ENCODE data around the gene KRT80.
"Not testable (repeated sequence)": the region's sequence is repeated elsewhere in the genome, so short reads cannot be mapped to it uniquely, and the experiment has no call there.

KRT80 gene

GRCh38 chr12:52191841-52192791 is at the start of gene KRT80:
KRT80 (minus strand) TSS chr12:52192014; CDS start chr12:52191902, 112 bp downstream.
- peak; percentile 13 for DNase-seq

- no peak for DNase-seq
Measured at GRCh38 chr12:52241205-52241842, 49.5 kb upstream of the KRT80 start.

DNA sequence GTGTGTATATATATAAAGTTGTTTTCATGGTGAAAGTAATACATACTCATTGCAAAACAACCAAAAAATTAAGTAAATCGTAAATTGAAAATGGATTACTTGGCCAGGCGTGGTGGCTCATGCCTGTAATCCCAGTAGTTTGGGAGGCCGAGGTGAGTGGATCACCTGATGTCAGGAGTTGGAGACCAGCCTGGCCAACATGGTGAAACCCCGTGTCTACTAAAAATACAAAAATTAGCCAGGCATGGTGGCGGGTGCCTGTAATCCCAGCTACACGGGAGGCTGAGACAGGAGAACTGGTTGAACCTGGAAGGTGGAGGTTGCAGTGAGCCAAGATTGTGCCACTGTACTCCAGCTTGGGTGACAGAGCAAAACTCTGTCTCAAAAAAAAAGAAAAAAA is 48.4 kb upstream of the KRT80 start:
- DNase-seq = not testable (repeated sequence)

DNA sequence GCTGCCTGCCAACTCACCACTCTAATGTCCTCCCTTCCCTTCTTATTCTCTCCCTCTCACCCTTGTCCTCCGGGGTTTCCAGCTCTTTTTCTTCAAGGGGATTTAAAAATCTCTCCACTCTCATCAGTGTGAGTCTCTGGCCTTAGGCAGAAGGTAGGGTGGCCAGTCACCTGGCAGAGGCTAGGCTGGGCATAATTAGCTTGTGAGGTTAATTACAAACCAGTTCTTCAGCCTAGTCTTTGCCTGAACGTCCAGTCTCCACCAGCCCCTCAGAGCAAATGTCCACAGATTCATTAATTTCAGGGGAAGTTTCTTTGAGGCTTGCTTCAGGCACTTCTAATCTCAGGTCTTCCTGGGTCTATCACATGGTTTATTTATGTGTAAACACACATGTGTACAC is 48.0 kb upstream of the KRT80 start:
- DNase-seq = no peak

DNA sequence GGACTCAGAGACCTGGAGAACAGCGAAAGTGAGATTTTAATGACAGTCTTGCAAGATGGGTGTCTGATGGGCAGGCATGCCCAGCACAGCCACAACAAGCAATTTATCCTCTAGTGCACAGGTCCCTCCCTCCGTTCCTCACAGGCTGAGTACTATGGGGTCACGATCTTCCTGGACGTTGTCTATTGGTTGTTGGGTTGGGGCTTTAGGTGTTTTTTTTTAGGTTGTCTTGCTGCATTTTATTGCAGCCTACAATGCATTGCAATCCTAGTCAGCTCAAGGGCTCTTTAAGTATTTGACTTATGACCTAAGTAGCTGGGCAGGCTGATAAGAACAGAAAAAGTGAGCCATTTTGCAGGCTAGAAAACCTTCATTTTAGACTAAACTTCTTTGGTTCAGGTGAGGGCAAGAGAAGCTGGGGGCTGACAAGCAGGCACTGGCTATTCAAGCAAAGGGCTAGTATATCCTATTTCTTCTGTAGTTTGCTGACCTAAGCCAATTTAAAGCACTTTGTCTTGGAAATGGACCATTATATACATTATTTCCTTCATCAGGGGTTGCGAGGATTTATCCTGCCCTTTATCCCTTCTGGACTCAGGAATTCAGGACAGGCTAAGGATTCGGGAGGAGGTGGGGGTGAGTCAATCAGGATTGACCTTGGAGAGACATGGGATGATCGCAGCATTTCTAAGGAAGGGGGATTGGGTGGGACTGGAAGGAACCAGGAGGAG is 47.3 kb upstream of the KRT80 start:
- DNase-seq = no peak

GRCh38 chr12:52238207-52238840 is 46.5 kb upstream of the KRT80 start:
- no peak for DNase-seq

- DNase-seq = no peak
Measured at GRCh38 chr12:52236386-52237050, 44.7 kb upstream of the KRT80 start.

DNA sequence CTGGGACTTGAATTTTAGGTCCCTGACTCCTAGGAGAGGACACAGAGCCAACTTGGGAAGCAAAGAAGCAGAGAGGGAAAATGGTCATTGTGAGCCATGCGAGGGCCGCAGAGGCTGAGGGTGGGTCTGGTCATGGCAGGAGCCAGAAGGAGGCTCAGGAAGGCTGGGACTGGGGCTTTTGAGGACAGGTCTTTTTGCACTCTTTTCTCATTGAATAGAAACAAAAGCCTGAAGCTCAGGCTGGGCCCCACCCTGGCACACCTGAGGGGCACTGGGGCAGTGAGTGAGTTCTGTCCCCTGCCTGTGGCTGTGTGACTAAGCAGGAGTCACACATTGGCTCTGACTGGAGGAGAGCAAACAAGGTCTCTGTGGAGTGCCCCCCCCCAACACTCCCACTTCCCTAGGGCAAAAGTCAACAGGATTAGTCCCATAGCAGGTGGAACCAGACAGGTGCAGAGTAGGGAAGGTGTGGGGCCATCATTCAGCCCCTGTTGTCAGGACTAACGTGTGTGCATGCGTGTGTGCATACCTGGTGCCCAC is 44.1 kb upstream of the KRT80 start:
- no peak for DNase-seq

DNA sequence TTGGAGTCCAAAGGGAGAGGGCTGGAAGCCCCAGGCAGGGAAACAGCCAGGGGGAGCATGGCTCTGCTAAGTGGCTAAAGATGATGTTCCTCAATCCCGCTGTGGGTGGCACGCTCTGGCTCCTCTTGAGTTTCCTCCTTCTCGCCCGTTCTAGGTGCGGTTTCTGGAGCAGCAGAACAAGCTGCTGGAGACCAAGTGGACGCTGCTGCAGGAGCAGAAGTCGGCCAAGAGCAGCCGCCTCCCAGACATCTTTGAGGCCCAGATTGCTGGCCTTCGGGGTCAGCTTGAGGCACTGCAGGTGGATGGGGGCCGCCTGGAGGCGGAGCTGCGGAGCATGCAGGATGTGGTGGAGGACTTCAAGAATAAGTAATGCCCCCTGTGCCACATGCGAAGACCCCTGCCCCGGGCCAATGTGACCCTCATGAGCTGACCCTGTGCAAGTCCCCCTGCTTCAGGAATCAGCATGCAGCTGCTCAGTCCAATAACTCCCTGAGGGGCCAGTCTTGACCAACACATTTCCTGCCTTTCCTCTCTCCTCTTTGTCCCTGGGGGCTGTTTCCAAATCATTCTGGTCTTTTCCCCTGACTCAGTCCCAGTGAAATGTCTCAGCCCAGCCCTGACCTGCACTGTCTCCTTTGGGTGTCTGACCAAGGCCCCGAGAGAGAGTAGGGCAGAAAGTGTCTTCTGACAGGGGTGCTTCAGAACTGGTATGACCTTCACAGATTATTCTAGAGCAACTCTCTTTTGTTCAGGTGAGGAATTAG is 43.4 kb upstream of the KRT80 start:
- DNase-seq = no peak

DNA sequence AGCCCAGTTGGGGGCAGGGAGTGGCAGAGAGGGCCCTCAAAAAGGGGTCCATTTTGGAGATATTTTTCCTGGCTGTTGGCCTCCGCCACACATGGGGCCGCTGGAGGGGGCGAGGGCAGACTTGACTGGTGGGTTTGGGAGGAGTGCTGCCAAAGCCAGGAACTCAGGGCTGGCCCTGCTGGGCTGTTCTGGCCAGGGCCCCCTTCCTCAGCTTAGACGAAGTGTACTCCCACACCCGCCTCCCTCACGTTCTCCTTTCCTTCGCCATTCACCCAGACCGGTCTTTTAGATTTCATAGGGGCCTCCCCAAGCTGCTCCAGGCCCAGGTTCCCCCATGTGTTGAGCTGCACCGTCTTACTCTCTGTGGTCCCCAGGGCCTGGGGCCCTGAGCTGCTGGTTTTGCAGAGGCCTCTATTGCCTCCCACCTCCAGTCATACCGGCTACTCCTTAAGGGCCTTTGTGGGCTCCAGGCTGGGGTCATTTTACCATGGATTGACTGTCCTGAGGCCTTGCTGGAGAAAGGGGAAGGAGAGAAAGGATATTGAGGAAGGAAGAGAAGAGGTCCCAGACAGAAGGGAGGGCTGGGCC is 42.5 kb upstream of the KRT80 start:
- no peak for DNase-seq

DNA sequence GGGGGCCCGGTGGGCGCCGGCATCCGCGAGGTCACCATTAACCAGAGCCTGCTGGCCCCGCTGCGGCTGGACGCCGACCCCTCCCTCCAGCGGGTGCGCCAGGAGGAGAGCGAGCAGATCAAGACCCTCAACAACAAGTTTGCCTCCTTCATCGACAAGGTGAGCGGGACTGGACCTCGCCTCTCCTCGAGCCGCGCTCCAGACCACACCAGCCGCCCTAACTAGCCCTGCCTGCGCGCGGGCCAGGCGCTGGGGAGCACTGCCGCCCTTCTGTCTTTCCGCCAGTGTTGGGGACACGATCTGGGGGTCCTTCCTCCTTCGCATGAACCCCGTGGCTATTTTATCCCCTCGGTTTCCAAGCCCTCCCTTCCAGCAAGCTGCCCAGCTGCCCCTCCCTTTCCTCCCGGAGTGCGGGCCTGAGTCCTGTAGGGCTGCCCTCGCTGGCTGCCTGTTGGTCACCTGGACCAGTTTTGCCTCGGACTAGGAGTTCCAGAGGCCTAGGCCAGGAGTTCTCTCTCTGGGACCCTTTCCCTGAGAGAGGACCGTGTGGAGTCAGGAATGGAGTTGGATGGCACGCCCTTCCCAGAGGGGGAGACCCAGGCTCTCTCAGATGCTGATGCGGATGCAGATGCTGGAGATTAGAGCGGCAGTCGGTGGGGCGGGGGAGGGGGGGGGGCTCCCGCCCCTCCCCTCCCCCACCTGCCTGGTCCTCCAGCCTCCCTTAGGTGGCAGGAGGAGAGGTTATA is 41.8 kb upstream of the KRT80 start:
- no peak for DNase-seq

DNA sequence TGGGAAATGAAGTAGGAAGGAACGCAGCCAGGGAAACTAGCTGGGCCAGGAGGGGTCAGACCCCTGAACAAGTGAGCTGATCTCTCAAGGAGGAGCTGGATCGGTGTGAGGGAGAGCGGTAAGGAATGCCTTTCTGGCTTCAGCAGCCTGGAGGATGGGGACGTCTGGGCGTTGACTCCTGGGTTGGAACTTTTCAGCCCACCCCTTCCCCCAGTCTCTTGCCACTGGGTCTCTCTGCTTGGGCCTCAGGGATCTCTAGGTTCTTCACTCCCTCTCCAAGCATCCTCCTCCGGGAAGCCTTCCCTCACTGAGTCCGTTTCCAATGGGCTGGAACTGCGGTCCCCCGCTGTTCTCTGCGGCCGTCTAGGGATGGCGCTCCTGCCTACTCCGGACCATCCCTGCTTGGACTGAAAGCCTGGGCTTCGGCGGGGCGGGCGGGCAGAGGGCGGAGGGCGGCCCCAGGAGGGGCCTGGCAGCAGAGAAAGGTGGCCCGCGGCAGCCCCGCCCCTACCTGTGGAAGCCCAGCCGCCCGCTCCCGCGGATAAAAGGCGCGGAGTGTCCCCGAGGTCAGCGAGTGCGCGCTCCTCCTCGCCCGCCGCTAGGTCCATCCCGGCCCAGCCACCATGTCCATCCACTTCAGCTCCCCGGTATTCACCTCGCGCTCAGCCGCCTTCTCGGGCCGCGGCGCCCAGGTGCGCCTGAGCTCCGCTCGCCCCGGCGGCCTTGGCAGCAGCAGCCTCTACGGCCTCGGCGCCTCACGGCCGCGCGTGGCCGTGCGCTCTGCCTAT is 41.1 kb upstream of the KRT80 start, which contains the start of gene KRT7:
Gene KRT7, plus strand, starts transcription at position 570 of the 788 bp plus-strand sequence. Its CDS starts 54 bp downstream, at position 624.
- DNase-seq = no peak

DNA sequence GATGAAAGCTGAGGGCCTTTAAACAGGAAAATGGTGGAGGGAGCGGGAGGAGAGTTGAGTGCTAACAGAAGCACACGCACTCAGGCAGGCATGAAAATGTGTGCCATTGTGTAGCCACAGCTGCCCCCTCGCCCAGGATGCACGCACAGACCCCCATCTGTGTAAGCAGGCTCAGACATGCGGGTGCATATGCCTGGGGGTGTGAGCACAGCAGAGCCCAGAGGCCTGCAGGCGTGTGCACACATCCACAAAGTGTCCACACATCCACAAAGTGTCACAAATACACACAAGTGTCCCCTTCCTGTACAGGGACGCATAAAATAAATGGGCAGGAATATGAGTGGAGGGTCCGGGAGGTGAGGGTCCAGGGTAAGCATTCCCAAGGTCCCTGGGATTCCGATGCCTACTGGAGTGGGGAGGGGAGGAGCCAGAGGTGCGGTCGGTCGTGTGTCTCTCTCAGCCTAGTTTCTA is 40.4 kb upstream of the KRT80 start:
- no peak for DNase-seq

- no peak for DNase-seq
Measured at GRCh38 chr12:52231305-52232202, 39.7 kb upstream of the KRT80 start.

- no peak for DNase-seq
Measured at GRCh38 chr12:52230364-52231281, 38.8 kb upstream of the KRT80 start.

DNA sequence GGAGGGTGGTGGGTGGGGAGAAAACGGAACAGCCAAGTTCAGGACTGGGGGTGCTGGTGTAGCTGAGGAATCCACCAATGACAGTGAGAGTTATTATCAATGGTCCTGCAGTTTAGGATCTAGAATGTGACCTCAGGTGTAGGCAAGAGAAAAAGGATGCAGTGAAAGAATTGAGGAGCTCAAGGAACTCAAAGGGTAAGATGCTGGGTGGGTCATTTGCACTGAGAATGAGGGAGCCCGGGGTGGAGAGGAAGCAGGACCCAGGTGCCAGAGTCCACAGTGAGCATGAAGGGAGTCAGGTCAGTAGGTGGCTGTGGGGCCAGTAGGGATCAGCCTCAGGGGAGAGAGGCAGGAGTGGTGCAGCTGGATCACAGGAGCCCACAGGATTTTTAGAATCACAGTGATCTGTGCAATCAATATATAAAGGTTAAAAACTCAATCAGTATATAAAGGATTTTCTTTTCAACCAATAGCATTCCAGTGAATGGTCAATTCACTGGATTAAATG is 38.1 kb upstream of the KRT80 start:
- DNase-seq = no peak

- no peak for DNase-seq
Measured at GRCh38 chr12:52228931-52229330, 37.1 kb upstream of the KRT80 start.
